Ovary (tissue), 3 donors: ENCODE measurements around the gene RGL1.

ENCODE experiments used
- EP300 ChIP-seq: sonication (generic); formaldehyde crosslinking; IDR thresholded peaks from one replicate; pipeline ENCODE4 v1.6.1; 2017; ENCODE audit warnings: antibody characterized with exemption
- TF ChIP-seq, protein P1 (sequence below), 3 donors: fragments of 450-650 bp in 2 of 3; fragments of 200-600 bp in 1 of 3; IDR thresholded peaks; one replicate each; pipeline versions ENCODE4 v1.5.1 to v1.8.0; 2016 to 2022; ENCODE audit warnings: antibody characterized with exemption in 3 of 3, mild to moderate bottlenecking in 1 of 3
- donor health status: DM: no; HTN: no; CAD: no.

DNA sequence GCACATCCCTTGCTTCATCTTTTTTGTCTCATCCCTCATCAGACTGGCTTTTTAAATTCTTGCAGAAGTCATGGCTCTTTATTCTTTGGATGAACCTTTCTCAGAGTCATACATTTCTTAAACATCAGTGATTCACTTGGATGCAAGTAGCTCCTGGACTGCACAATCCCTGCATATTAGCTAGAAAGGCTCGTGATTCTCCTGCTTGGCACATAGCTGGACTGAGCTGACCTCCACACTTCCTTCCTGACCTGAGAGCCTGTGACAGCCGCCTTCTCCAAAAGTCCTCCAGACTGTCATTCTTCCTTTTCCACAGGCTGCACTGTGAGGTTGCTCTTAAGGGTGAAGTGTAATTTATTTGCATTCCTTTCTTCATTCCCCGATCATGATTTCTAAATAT, 109.4 kb downstream of the RGL1 start:
- TF ChIP-seq, protein P1, sequence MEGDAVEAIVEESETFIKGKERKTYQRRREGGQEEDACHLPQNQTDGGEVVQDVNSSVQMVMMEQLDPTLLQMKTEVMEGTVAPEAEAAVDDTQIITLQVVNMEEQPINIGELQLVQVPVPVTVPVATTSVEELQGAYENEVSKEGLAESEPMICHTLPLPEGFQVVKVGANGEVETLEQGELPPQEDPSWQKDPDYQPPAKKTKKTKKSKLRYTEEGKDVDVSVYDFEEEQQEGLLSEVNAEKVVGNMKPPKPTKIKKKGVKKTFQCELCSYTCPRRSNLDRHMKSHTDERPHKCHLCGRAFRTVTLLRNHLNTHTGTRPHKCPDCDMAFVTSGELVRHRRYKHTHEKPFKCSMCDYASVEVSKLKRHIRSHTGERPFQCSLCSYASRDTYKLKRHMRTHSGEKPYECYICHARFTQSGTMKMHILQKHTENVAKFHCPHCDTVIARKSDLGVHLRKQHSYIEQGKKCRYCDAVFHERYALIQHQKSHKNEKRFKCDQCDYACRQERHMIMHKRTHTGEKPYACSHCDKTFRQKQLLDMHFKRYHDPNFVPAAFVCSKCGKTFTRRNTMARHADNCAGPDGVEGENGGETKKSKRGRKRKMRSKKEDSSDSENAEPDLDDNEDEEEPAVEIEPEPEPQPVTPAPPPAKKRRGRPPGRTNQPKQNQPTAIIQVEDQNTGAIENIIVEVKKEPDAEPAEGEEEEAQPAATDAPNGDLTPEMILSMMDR (IDR thresholded peaks at IDR 0.05) = no peak
- no peak for TF ChIP-seq EP300
